Measurements from ENCODE around the gene COL20A1. TPM values are rescaled to one million over a fixed set of nuclear protein-coding genes. Genes with fewer than 3 reads are reported as not detected.

Gene COL20A1
- total RNA-seq, 6 experiments from 2014 or later, result not detected

GRCh38 chr20:63373996-63374395, 81.0 kb downstream of the COL20A1 start:
- intact Hi-C loops (cut with DNase I), result no loop called here
- H3K36me3 ChIP-seq, result no peaks in the 10 kb centered on the region
- DNase-seq (no peak), ATAC-seq (no peak)
- H3K4me1 ChIP-seq, result no peaks in the 10 kb centered on the region
- no peak overlapping the region for H3K27ac ChIP-seq
- H3K4me3 ChIP-seq, result no peak overlapping the region
- H3K27me3 ChIP-seq, result no peaks in the 10 kb centered on the region
- H3K9me3 ChIP-seq, result no peaks in the 10 kb centered on the region
- WGBS (ENCODE audit: insufficient coverage, low coverage, low lambda C conversion rate, missing lambda C conversion rate), result no CpG with 5 or more reads among the region's 19 CpGs
- TF ChIP-seq, protein P1, sequence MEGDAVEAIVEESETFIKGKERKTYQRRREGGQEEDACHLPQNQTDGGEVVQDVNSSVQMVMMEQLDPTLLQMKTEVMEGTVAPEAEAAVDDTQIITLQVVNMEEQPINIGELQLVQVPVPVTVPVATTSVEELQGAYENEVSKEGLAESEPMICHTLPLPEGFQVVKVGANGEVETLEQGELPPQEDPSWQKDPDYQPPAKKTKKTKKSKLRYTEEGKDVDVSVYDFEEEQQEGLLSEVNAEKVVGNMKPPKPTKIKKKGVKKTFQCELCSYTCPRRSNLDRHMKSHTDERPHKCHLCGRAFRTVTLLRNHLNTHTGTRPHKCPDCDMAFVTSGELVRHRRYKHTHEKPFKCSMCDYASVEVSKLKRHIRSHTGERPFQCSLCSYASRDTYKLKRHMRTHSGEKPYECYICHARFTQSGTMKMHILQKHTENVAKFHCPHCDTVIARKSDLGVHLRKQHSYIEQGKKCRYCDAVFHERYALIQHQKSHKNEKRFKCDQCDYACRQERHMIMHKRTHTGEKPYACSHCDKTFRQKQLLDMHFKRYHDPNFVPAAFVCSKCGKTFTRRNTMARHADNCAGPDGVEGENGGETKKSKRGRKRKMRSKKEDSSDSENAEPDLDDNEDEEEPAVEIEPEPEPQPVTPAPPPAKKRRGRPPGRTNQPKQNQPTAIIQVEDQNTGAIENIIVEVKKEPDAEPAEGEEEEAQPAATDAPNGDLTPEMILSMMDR (IDR thresholded peaks at IDR 0.05), result no peak
- no peak for TF ChIP-seq POLR2A (IDR thresholded peaks at IDR 0.05)

- Histone ChIP-seq H3K4me1 (no peaks in the 10 kb centered on the region), H3K36me3 (no peaks in the 10 kb centered on the region), H3K27ac (no peak overlapping the region), H3K27me3 (no peaks in the 10 kb centered on the region), H3K9me3 (no peaks in the 10 kb centered on the region), H3K4me3 (no peak overlapping the region)
- intact Hi-C loops (cut with DNase I), result no loop called here
- ATAC-seq, result no peak
- TF ChIP-seq, protein P1 (IDR thresholded peaks at IDR 0.05), result no peak
- no peak for TF ChIP-seq POLR2A (IDR thresholded peaks at IDR 0.05)
- 83% methylated on average over 1 of the region's 12 CpGs for WGBS (ENCODE audit: insufficient coverage, low coverage, low lambda C conversion rate, missing lambda C conversion rate)
- DNase-seq, result no peak
Observed at GRCh38 chr20:63374504-63374903, 81.5 kb downstream of the COL20A1 start.

- intact Hi-C loops (cut with DNase I), result no loop called here
- WGBS (ENCODE audit: insufficient coverage, low coverage, low lambda C conversion rate, missing lambda C conversion rate), result no CpG with 5 or more reads among the region's 3 CpGs
- no peak for ATAC-seq
- no peaks in the 10 kb centered on the region for H3K9me3 ChIP-seq
- no peaks in the 10 kb centered on the region for H3K27me3 ChIP-seq
- no peak overlapping the region for H3K4me3 ChIP-seq
- H3K4me1 ChIP-seq, result no peaks in the 10 kb centered on the region
- H3K36me3 ChIP-seq, result no peaks in the 10 kb centered on the region
- TF ChIP-seq, protein P1 (IDR thresholded peaks at IDR 0.05), result no peak
- no peak for TF ChIP-seq POLR2A (IDR thresholded peaks at IDR 0.05)
- no peak for DNase-seq
- no peak overlapping the region for H3K27ac ChIP-seq
Observed at GRCh38 chr20:63375438-63375837, 82.5 kb downstream of the COL20A1 start.

DNA sequence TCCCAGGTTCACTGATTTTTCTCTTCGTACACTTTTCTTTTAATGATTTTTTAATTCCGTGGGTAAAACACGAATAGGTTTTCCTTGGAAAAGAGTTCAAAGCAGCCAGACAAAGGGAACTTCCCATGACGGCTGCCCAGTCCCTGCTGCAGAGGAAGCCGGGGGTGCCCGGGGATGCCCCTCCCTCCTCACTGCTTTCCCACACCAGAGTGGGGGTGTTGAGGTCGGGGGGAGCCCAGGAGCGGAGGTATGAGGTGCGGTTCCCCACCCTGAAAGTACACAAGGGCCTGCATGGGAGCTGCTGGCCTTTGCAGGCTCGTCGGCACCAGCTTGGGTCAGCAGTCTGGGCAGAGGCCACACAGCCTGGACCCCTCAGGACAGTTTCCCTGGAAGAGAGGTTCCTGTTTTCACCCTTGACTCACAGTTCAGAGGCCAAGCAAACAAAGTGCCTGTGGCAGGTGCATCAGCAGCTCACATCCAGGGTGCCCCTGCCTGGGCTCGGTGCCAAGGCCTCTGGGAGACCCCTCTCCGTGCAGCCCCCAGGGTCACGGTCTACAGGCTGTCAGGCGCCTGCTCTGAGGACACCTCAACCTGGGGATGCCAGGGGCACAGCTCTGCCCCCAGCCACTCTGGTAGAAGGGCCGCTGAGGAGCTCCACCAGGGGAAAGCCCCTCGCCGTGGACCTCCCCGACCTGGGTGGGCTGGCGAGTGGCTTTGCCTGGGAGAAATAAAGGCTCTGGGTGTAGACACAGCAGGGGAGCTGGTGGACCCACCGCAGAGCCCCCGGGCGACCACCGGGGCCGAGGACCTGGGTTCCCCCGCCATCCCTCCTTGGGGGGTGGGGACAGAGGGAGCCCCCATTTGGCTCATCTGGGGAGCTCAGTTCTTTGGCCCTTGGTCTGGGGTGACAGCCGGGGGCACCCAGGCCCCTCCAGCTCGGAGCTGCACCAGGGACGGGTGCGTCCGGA, 83.6 kb downstream of the COL20A1 start:
- no peak for DNase-seq
- Histone ChIP-seq H3K4me1 (no peaks in the 10 kb centered on the region), H3K9me3 (no peaks in the 10 kb centered on the region), H3K27ac (no peak overlapping the region), H3K27me3 (no peaks in the 10 kb centered on the region), H3K4me3 (no peak overlapping the region), H3K36me3 (no peaks in the 10 kb centered on the region)
- ATAC-seq, result no peak
- TF ChIP-seq POLR2A (IDR thresholded peaks at IDR 0.05), result no peak
- TF ChIP-seq, protein P1 (IDR thresholded peaks at IDR 0.05), result no peak
- intact Hi-C loops (cut with DNase I), result no loop called here
- 25% methylated on average over 9 of the region's 31 CpGs for WGBS (ENCODE audit: insufficient coverage, low coverage, low lambda C conversion rate, missing lambda C conversion rate)

Measured in right lobe of liver (tissue), 6 donors.